ENCODE data around the gene HTRA2. TPM values are rescaled to one million over a fixed set of nuclear protein-coding genes. Genes with fewer than 3 reads are reported as not detected.

Gene HTRA2
- total RNA-seq, 1 donor from 2014 or later = 53.1 TPM

DNA sequence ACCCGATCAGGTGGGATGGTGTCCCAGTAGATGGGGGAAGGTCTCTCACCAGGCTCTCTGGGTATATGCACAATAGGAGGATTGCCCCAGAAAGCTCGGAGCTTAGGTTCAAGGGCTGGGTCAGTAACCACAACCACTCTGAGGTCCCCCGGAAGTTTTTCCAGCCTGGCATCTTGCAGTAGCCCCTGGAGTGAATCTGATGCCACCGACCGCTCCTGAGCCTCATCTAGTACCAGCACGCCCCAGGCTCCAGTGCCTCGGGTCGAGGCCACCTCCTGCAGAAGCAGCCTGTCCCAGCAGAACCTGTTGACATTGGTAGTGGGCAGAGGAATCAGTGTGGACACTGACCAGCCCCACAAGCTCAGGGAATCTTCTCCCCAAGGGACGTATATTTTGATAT lies 5.7 kb upstream of the HTRA2 start:
- ATAC-seq (ENCODE audit: low read depth) (no peak), DNase-seq (no peak)
- Mint-ChIP-seq H3K27me3 (peaks cover 10% of the 10 kb centered on the region), H3K9me3 (no peaks in the 10 kb centered on the region), H3K4me1 (peaks cover 32% of the 10 kb centered on the region), H3K4me3 (no peak overlapping the region), H3K27ac (no peak overlapping the region), H3K36me3 (ENCODE audit: low read depth) (peaks cover 31% of the 10 kb centered on the region)
- TF ChIP-seq, protein P1, sequence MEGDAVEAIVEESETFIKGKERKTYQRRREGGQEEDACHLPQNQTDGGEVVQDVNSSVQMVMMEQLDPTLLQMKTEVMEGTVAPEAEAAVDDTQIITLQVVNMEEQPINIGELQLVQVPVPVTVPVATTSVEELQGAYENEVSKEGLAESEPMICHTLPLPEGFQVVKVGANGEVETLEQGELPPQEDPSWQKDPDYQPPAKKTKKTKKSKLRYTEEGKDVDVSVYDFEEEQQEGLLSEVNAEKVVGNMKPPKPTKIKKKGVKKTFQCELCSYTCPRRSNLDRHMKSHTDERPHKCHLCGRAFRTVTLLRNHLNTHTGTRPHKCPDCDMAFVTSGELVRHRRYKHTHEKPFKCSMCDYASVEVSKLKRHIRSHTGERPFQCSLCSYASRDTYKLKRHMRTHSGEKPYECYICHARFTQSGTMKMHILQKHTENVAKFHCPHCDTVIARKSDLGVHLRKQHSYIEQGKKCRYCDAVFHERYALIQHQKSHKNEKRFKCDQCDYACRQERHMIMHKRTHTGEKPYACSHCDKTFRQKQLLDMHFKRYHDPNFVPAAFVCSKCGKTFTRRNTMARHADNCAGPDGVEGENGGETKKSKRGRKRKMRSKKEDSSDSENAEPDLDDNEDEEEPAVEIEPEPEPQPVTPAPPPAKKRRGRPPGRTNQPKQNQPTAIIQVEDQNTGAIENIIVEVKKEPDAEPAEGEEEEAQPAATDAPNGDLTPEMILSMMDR (IDR thresholded peaks at IDR 0.05) = no peak
- ChIA-PET CTCF (no interaction called here), POLR2A (interaction anchor here (0.9 kb wide), 1 partner anchor 14 kb away, joined by 3 read pairs; no protein-coding TSS in a partner anchor)
- intact Hi-C loops (cut with micrococcal nuclease) = no loop called here

DNA sequence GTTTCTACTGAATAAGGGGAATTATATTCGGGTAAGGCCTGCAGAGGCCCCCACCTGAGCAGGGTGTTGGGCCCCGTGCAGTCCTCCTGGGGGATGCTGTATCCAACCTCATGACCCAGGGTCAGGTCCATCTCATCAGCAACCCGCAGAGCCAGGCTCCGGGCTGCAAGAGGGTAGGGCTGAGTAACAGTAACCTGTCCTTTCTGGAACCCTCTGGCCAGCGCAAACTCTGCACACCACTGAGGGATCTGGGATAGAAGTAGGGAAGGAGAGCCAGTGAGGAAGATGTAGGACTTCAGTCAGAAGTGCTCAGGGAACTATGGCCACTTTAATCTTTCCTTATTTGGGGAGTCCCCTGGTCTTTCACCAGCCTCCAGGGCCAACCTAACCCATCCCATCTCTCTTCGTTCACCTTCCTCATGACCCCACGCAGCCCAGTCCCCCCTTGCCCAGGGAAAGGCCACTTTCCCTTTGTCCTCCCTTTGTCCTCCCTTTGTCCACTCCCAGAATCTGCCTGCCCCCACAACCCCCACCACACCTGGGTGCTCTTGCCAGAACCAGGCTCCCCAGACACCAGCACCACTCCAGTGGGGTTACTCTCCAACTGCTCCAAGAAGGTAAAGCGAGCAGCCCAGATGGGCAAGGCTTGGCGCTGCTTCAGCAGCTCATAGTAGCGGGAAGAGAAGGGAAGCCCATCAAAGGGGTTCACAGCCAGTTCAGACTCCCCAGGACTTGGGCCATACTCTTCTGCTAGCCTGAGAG lies 4.6 kb upstream of the HTRA2 start:
- intact Hi-C loops (cut with micrococcal nuclease) = no loop called here
- peaks cover 35% of the 10 kb centered on the region for H3K36me3 Mint-ChIP-seq (ENCODE audit: low read depth)
- CTCF ChIA-PET = no interaction called here
- peaks cover 3% of the 10 kb centered on the region for H3K27me3 Mint-ChIP-seq
- DNase-seq (no peak), ATAC-seq (ENCODE audit: low read depth) (no peak)
- POLR2A ChIA-PET = interaction anchor here (0.9 to 1.9 kb wide), 4 partner anchors 12 to 70 kb away, joined by 3 to 17 read pairs (median 5); partner anchors contain the start of genes INO80B, MRPL53 and PCGF1
- no peak overlapping the region for H3K4me3 Mint-ChIP-seq
- TF ChIP-seq, protein P1 (IDR thresholded peaks at IDR 0.05) = no peak
- peaks cover 34% of the 10 kb centered on the region for H3K4me1 Mint-ChIP-seq
- no peaks in the 10 kb centered on the region for H3K9me3 Mint-ChIP-seq
- no peak overlapping the region for H3K27ac Mint-ChIP-seq

DNA sequence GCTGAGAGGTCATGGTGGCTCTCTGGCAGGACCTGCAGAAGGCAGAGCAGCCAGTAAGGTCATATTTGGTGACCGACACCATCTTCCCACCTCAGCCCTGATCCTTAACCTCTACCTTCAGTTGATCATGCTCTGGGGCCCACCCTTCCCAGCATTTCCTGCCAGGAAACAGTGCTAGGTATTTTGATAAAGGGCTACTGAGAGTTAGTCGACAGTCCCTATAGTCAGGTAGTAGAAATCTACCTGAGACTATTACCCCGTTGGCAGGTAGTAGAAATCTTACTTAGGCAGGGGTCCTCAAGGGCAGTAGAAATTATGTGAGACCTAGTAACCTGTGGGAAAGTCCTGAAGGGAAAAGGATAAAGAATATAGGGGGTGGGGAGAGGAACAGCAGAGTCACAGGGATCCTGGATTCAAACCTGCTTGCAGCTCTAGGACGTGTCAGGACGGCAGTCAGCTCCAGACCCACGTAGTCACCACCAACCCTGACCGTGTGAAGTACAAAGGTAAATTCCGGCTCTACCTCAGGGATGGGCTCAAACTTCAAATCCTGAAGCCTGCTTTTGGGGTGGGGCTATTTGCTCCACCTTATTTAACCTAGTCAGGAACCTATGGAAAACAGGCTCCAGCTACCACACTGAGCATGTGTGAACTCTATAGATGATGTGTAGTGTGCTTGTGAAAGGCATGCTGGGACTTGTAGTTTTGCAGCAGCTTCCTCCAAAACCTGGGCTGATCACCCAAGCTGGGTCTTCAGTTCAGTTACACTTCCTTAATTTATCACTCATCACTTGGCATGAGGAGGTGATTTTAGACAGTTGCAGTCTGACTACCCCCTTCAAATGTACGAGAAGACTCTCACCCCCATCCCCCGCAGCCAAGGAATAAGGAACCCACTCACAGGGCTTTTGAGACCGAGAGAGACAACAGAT lies 3.8 kb upstream of the HTRA2 start, which contains the start of gene DQX1:
TSS of gene DQX1 (minus strand) at position 515 of the 932 bp plus-strand sequence. CDS start at position 13, 502 bp downstream.
- intact Hi-C loops (cut with micrococcal nuclease) = no loop called here
- peak within 1 kb of the TSS; percentile 66 for H3K4me3 Mint-ChIP-seq
- H3K36me3 Mint-ChIP-seq (ENCODE audit: low read depth) = peaks cover 43% of the 10 kb centered on the region
- H3K27ac Mint-ChIP-seq = peak within 1 kb of the TSS; percentile 84
- H3K27me3 Mint-ChIP-seq = no peaks in the 10 kb centered on the region
- ChIA-PET POLR2A (interaction anchor here (0.6 to 8.8 kb wide), 11 partner anchors 10 to 318 kb away, joined by 3 to 63 read pairs (median 5); partner anchors contain the start of genes CCDC142, INO80B, MRPL53 and PCGF1), CTCF (interaction anchor here (0.7 kb wide), 1 partner anchor 23 kb away, joined by 3 read pairs; no protein-coding TSS in a partner anchor)
- H3K4me1 Mint-ChIP-seq = peaks cover 40% of the 10 kb centered on the region
- DNase-seq (no peak), ATAC-seq (ENCODE audit: low read depth) (peak; percentile 17)
- no peaks in the 10 kb centered on the region for H3K9me3 Mint-ChIP-seq
- TF ChIP-seq, protein P1 (IDR thresholded peaks at IDR 0.05) = no peak

DNA sequence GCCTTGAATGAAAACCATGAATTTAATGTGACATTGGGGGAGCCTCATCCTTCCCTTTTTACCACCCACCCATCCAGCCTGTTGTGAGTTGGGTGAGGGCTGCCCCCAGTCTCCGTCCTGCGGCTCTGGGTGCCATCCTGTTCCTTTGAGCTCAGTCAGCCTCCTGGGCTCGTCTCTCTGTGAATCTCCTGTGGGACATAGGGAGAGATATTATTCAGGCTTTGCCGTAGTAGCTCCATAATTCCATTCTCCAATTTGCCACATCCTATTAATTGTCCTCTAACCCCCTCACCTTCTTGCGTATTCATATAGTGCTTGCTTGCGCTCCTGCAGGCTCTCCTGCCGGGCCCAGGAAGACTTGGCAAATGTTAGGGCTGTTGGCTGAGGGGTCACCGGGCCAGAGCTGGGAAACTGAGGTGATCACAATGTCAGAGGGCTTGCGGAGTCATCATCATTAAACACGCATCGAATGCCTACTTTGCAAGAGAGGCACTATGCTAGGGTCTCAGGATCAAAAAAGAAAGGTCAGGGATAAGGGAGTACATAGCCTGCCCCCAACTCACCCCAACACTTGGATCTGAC lies 3.0 kb upstream of the HTRA2 start:
- Mint-ChIP-seq H3K4me1 (peaks cover 48% of the 10 kb centered on the region), H3K36me3 (ENCODE audit: low read depth) (peaks cover 48% of the 10 kb centered on the region), H3K27me3 (no peaks in the 10 kb centered on the region), H3K4me3 (peak overlapping the region; percentile 66), H3K9me3 (no peaks in the 10 kb centered on the region), H3K27ac (peak overlapping the region; percentile 84)
- DNase-seq = no peak
- no peak for ATAC-seq (ENCODE audit: low read depth)
- TF ChIP-seq, protein P1 (IDR thresholded peaks at IDR 0.05) = no peak
- ChIA-PET CTCF (interaction anchor here (0.7 kb wide), 1 partner anchor 23 kb away, joined by 3 read pairs; no protein-coding TSS in a partner anchor), POLR2A (interaction anchor here (0.6 to 8.8 kb wide), 9 partner anchors 10 to 319 kb away, joined by 3 to 63 read pairs (median 5); partner anchors contain the start of genes CCDC142, MRPL53, PCGF1 and TTC31)
- intact Hi-C loops (cut with micrococcal nuclease) = no loop called here

All from activated B cell treated with CpG ODN at 0.5 μM for 24 hours (primary cell).